HG03432 (cell line): Measurements from ENCODE around the gene EDNRA.
"Not testable (repeated sequence)": the region's sequence is repeated elsewhere in the genome, so short reads cannot be mapped to it uniquely, and the experiment has no call there.

ENCODE experiments used
- ATAC-seq: cut with Tn5 transposase; IDR thresholded peaks from one replicate; pipeline ENCODE4 v1.9.1; 2021; ENCODE audit warnings: mild to moderate bottlenecking, moderate library complexity; ENCODE audit not compliant: unreplicated experiment

EDNRA gene

GRCh38 chr4:147480891-147481576 is at the start of gene EDNRA:
Gene EDNRA, plus strand, starts transcription at chr4:147481097. Its CDS starts 4,585 bp downstream, at chr4:147485682.
- ATAC-seq, result no peak

GRCh38 chr4:147434370-147434769 is 46.5 kb upstream of the EDNRA start:
- not testable (repeated sequence) for ATAC-seq

GRCh38 chr4:147440442-147440841 is 40.5 kb upstream of the EDNRA start:
- no peak for ATAC-seq

GRCh38 chr4:147447786-147448185 is 33.1 kb upstream of the EDNRA start:
- ATAC-seq, result no peak

- ATAC-seq, result no peak
These were observed 27.2 kb upstream of the EDNRA start for GRCh38 chr4:147453561-147454141.

GRCh38 chr4:147456706-147457105 is 24.2 kb upstream of the EDNRA start:
- ATAC-seq, result no peak

GRCh38 chr4:147461161-147461560 is 19.7 kb upstream of the EDNRA start:
- no peak for ATAC-seq

GRCh38 chr4:147463065-147463464 is 17.8 kb upstream of the EDNRA start:
- ATAC-seq, result no peak

- ATAC-seq, result no peak
These were observed 15.4 kb upstream of the EDNRA start for GRCh38 chr4:147465461-147465860.

GRCh38 chr4:147477439-147477838 is 3.5 kb upstream of the EDNRA start:
- peak; percentile 74 for ATAC-seq

GRCh38 chr4:147479376-147479775 is 1.5 kb upstream of the EDNRA start:
- ATAC-seq, result no peak

- ATAC-seq, result no peak
These were observed 1.1 kb upstream of the EDNRA start for GRCh38 chr4:147479786-147480185.

- ATAC-seq, result no peak
These were observed 401 bp upstream of the EDNRA start for GRCh38 chr4:147480502-147480890.

GRCh38 chr4:147481577-147482109 is 746 bp downstream of the EDNRA start:
- no peak for ATAC-seq

- ATAC-seq, result no peak
These were observed 1.4 kb downstream of the EDNRA start for GRCh38 chr4:147482281-147482680.

GRCh38 chr4:147485167-147485566 is 4.3 kb downstream of the EDNRA start:
- ATAC-seq, result no peak

- no peak for ATAC-seq
These were observed 6.7 kb downstream of the EDNRA start for GRCh38 chr4:147487616-147488015.

- ATAC-seq, result no peak
These were observed 7.7 kb downstream of the EDNRA start for GRCh38 chr4:147488556-147488955.

- no peak for ATAC-seq
These were observed 10.2 kb downstream of the EDNRA start for GRCh38 chr4:147491086-147491485.

- no peak for ATAC-seq
These were observed 11.4 kb downstream of the EDNRA start for GRCh38 chr4:147492306-147492705.

- peak; percentile 58 for ATAC-seq
These were observed 11.9 kb downstream of the EDNRA start for GRCh38 chr4:147492761-147493160.

- no peak for ATAC-seq
These were observed 12.4 kb downstream of the EDNRA start for GRCh38 chr4:147493307-147493706.
